GM18505 (cell line): Measurements from ENCODE around the gene NT5M.

Source experiments
- ATAC-seq: cut with Tn5 transposase; IDR thresholded peaks from one replicate; pipeline ENCODE4 v1.9.1; 2021; ENCODE audit not compliant: unreplicated experiment
- POLR2A ChIP-seq: IDR thresholded peaks from 4 replicates; pipeline ENCODE4 v1.6.1; 2011; ENCODE audit warnings: borderline replicate concordance; ENCODE audit not compliant: insufficient read depth, insufficient read length; ENCODE audit errors: extremely low read depth

Gene NT5M

DNA sequence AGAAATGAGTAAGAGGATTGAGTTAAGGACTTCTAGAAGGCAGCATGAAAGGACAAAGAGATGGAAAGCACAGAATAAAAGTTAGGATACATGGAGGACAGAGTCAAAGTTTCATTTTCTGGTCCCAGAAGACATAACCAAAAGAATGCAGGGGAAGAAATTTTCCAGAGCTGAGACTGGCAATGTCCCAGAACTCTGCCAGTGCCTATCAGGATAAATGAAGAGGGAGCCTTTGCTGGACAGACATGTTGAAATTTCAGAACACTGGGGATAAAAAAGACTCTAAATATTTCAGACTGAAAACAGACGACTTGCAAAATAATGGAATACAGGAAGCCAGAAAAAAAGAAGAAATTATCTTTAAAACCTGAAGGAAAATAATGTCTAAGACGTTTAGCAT, 55.7 kb downstream of the NT5M start:
- no peak for TF ChIP-seq POLR2A
- ATAC-seq = no peak

DNA sequence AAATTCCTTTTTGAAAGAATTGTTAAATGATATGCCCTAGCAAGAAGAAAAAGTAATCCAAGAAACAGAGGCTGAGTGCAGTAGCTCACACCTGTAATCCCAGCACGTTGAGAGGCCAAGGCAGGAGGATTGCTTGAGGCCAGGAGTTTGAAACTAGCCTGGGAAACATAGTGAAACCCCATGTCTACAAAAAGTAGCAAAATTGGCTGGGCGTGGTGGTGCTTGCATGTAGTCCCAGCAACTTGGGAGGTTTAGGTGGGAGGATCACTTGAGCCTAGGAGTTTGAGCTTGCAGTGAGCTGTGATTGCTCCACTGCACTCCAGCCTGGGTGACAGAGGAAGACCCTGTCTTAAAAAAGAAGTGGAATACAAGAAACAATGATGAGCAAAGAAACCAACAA, 56.1 kb downstream of the NT5M start:
- no peak for TF ChIP-seq POLR2A
- no peak for ATAC-seq

DNA sequence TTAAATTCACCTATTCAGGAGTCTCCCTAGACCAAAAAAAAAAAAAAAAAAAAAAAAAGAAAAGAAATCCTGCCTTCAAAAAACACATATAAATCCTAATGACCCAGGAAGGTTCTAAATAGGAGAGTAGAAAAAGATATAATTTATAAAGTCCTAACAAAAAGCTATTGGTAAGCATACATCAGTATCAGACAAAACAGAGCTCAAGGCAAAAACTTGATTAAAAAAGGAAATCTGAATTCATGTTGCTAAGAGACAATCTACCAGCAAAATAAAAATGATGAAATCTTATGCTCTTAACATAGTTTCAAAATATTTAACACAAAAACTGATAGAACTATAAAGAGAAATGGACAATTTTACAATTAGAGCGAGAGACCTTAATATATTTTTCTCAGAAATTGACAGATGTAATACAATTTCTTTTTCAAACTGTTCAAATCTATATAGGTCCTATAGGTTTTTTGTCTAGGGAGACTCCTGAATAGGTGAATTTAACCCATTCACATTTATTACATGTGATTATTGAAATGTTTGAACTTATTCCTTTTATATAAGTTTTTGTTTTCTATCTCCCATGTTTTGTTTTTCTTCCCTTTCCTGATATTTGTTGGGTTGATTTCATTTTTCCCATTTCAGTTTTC, 57.0 kb downstream of the NT5M start:
- TF ChIP-seq POLR2A = no peak
- no peak for ATAC-seq

DNA sequence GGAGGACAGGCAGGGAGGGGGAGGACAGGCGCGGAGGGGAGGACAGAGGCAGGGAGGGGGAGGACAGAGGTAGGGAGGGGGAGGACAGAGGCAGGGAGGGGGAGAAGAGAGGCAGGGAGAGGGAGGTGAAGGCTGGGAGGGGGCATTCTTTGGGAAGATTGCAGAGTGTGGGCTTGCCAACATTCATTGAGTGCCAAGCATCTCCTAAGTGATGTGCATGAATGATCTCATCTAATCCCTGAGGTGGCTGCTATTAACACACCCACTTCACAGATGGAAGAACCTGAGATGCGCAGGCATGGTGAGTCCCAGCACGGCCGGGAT, 58.3 kb downstream of the NT5M start:
- no peak for ATAC-seq
- TF ChIP-seq POLR2A = no peak

DNA sequence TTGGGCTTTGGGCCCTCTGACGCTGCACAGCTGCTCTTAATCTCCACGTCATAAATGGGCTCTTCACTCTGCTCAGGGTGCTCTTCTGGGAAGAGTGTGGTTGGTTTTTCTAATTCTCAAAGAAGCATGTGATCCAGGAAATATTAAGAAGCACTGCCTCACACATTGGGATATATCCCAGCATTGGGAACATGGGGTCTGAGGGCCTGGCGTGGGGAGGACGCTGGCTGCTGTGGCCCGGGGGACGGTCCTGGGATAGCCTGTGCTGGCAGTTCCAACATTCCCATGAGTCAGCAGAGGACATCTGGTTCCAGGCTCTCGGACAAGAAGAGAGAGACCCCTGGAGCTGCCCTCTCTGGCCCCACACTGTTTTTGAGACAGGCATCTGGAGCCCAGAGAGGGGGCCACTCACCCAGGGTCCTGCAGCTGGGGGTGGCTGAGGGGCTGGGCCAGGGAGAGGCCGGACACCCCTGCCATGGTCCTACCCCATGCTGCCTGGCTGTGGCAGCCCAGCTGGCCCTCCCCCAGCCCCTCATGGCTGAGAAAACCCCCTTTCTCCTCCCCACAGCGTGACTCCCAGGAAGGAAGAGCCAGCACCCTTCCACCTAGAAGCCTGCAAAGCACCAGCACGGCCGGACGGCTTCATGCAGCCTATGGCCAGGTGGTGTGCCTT, 58.8 kb downstream of the NT5M start:
- no peak for ATAC-seq
- TF ChIP-seq POLR2A = no peak

DNA sequence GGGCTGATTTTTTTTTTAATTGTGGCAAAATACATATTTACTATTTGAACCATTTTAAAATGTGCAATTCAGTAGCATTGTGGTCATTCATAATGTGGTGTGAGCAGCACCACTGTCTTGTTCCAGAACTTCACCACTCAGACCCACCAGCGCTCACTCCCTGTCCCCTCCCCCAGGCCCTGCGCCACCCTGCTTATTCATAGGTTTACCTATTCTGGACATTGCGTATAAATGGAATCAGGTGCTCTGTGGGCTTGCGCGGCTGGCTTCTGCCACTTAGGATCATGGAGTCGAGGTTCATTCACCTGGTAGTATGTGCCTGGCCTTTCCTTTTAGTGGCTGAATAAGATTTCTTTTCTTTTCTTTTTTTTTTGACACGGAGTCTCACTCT, 59.4 kb downstream of the NT5M start:
- TF ChIP-seq POLR2A = no peak
- ATAC-seq = no peak

DNA sequence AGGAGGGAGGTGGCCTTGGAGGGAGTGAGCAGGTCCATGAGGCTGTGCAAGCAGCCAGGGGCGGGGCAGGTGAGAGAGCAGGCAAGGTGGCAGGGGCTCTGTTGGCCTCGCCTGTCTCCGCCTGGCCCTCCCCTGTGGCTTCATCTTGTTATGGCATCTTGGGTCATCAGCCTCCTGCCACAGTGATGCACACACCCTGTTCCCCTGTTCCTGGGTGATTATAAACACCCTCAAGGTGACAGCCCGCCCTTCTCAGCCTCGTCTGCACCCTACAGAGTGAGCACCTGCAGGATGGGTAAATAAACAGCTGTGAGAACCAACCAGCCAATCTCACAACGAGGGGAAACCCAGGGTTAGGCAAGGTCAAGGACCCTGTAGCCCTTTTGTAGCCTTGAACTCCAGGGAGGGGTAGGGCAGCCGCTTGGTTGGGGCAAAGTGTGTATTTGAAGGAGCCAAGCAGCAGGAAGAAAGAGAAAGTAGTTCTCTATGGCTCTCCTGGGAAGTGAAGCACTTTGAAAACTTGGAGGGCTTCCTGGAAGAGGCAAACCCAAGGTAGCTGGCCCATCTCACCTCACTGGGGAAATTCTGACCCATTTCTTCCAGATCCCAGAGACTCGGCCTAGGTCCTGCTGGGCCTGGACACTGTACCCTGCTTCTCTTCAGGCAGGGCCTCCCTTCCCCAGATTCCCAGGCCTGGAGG, 60.6 kb downstream of the NT5M start:
- no peak for TF ChIP-seq POLR2A
- ATAC-seq = no peak

DNA sequence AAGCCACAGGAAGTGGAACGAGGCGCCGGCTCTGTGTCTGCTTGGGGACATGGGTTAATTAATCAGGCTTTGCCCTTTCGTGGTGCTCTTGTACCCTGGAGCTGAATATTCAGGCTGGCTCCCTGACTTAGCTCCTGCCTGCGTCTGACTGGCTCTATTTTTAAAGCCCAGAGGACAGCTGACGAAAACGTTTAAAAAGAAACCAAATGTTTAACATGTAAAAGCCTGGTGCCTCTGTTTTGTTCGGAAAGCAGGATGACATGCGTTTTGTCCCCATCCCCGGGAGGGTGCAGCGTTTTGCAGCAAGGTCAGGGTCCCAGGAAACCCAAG, 61.1 kb downstream of the NT5M start:
- TF ChIP-seq POLR2A = no peak
- no peak for ATAC-seq

DNA sequence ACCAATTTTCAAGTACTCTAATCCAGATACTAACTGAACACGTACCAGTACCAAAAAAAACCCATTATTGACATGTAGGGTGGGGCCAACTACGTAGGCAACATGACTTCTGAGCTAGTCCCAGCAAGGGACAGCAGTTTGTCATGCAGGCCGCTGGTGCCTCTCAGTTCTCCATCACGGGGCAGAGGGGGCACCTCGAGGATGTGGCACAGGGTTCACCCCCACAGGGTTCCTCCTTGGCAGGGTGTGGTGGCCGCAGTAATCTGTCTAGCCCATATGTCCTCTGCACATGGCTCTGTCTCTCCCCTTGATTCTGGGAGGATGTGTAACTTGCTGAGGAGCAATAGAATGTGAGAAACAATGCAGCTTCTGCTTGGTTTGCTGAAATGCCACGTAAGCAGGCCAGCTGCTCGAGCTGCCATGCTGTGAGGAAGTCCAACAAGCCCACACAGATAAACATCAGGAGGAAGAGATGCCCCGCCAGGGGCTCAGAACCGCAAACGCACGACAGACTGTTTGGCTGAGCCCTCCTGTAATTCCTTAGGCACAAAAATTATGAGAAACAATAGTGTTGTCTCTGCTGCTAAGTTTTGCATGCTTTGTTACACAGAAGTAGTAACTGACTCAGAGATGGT, 62.4 kb downstream of the NT5M start:
- no peak for TF ChIP-seq POLR2A
- no peak for ATAC-seq

DNA sequence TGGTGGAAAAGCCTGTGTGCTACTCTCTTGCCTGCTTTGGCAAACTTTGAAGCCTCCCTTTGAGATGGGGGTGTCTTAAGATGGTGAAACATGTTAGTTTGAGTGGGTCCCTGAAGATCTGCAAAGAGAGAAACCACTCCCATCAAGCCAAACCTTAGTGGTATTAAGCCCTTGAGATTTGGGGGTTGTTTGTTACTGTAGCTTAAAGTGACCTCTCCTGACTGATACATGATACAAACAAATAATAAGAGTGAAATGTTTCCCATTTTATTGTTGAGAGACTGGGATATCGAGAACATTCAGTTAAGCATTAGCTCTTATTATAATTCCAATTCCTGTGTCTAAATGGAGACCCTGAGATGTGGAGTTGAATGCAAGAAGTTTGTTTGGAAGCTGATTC, 63.1 kb downstream of the NT5M start:
- no peak for ATAC-seq
- TF ChIP-seq POLR2A = no peak

DNA sequence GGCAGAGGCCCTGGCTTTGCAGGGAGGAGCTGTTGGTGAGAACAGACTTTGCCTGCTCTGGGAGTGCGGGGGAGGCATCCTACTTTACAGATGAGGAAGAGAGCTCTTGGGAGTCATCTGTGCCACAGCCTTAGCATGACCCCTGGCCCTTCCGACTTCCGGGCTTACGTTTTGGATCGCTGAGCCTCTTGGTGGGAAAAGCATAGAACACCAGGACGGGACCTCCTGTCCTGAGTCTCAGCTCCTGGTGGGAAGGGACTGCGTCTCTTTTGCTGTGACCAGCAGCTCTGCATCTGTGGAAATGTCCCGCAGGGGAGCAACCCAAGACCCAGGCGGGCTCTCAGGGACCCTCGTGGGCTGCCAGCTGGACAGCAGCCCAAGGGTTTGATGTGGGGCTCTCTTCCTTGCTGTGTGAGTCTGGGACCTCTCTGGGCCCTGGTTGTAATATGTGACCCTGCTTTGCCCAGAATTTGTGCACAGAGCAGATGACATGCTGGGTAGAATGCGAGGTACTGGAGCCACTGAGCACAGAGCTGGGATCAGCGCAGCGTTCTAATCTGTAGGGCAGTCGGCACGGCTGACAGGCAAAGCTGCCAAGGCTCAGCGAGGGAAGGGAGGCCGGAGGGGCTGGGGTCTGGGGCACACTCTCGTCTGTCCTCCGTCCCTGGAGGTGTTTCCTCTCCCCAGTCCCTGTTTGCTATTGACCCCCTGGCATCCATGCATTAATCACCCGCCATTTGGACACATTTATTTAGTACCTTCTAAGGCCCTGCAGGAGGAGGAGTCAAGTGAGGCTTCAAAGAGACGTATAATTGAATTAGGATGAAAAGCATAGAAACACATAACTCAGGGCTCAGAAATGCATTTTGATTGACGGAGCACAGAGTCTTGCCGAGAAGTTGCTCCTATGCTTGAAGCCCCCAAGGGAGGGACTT, 64.0 kb downstream of the NT5M start:
- no peak for TF ChIP-seq POLR2A
- ATAC-seq = no peak

DNA sequence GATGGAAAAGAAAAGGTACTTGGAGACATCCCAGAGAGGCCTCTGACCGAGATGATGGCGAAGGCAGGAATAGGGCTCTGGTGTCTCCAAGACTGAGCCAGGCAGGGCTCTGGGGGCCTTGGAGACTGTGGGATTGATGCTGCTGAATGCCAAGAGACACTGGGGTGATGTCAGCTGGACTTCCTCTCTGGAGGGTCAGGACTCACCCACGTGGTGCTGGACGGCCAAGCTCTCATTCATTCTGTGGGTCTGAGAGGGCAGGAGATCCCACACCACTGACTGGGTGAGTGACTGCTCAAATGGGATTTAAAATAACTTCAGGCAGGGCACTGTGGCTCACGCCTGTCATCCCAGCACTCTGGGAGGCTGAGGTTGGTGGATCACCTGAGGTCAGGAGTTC, 64.8 kb downstream of the NT5M start:
- no peak for TF ChIP-seq POLR2A
- no peak for ATAC-seq

DNA sequence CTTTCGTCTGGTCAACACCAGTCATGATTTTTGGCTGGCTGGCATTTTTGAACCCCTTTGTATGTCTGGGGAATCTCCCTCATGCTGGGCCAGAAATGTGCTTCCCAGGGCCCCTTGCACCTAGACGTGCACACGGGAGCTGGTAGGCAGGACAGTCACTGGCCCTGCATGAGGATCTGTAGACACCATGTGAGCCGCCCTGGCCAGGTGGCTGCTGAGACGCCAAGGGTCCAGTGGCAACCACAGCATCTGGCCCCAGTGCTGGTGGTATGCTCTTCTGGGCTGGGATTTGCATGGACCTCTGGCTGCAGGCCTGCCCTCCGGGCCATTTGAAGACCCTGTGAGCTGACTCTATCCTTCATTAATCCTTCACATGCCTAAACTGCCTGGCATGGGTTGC, 67.5 kb downstream of the NT5M start:
- ATAC-seq = no peak
- no peak for TF ChIP-seq POLR2A

DNA sequence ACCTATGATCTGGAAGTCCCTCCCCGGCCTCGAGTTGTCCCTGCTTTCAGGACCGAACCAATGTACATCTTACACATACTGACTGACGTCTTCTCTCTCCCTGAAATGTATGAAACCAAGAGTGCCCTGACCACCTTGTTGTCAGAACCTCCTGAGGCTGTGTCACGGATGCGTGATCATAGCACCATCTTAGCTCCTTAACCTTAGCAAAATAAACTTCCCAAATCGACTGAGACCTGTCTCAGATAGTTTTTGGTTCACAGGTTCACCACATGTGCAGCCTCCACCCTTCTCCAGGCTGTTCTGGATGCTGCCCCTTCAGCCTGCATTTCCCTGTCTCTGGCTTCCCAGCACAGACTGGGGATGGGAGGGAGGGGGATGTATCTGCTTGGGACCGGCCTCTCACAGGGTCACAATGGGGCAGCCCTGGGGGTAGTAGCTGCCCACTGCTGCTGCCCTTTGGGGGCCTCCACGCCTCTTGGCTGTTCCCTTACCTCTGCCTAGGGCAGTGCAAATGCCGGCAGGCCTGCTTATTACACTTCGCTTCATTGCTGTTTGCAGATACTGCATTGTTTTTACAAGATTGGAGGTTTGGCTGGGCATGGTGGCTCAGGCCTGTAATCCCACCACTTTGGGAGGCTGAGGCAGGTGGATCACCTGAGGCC, 69.8 kb downstream of the NT5M start:
- TF ChIP-seq POLR2A = no peak
- ATAC-seq = no peak
